Cardiac fibroblast (primary cell): ENCODE results near the gene RNF223.

Source experiments
- DNase-seq, 2 donors: peaks; one replicate each; pipeline versions ENCODE4 v3.0.0 to v3.0.0-alpha.2; 2010; ENCODE audit warnings: low read depth in 2 of 2
- H3K4me3 ChIP-seq, 2 donors: replicated peaks in 1 of 2; 1 replicate in 1 of 2; 2 replicates in 1 of 2; pipeline ENCODE4 v1.5.1; 2011; ENCODE audit warnings: low read depth in 2 of 2, low read length in 2 of 2, mild to moderate bottlenecking in 2 of 2, moderate library complexity in 1 of 2
- TF ChIP-seq, protein P1 (sequence below): IDR thresholded peaks from one replicate; pipeline ENCODE4 v1.5.1; 2011; ENCODE audit warnings: low read depth, mild to moderate bottlenecking, low read length, inconsistent platforms

The RNF223 gene

DNA sequence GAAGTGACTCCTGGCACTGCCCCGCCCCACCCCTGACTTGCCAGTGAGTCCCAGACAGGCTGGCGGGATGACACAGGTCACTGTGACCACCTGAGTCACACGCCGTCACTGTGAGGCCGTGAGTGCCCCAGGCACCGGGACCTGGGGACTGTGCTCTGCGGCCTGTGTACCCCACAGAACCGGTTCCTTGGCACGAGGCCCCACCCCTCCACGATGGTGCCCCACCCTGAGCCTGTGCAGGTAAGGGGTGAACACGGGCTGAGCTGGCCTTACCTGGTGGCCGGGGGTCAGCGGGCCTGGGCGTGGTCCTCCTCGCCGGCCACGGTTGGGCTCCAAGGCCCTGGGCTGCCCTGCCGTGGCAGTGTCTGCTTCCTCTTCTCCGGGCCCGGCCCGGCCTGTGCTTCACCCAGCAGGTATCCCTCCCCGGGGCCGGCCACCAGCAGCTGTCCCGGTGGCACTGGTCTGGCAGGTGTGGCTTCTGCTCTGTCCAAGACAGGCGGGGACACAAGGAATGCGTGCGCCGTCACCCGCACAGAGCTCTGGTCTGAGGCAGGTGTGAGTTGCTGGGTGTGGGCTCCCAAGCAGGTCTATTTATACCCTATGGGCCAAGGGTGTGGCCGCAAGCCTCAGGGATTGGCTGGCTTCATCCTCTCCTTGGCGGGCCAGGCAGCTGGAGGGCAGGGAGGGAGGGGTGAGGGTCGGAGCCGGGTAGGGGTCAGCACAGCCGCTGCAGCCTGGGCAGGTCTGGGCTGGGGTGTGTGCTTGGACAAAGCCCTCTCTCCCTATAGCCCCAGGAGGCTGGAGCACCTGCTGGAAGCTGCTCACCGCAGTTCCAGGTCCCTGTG lies at the start of gene RNF223:
TSS of gene RNF223 (minus strand) at position 564 of the 845 bp plus-strand sequence. CDS start 1,740 bp downstream, outside the sequence.
- TF ChIP-seq, protein P1, sequence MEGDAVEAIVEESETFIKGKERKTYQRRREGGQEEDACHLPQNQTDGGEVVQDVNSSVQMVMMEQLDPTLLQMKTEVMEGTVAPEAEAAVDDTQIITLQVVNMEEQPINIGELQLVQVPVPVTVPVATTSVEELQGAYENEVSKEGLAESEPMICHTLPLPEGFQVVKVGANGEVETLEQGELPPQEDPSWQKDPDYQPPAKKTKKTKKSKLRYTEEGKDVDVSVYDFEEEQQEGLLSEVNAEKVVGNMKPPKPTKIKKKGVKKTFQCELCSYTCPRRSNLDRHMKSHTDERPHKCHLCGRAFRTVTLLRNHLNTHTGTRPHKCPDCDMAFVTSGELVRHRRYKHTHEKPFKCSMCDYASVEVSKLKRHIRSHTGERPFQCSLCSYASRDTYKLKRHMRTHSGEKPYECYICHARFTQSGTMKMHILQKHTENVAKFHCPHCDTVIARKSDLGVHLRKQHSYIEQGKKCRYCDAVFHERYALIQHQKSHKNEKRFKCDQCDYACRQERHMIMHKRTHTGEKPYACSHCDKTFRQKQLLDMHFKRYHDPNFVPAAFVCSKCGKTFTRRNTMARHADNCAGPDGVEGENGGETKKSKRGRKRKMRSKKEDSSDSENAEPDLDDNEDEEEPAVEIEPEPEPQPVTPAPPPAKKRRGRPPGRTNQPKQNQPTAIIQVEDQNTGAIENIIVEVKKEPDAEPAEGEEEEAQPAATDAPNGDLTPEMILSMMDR: no peak
- DNase-seq: no peak
- no peak within 1 kb of the TSS for H3K4me3 ChIP-seq

DNA sequence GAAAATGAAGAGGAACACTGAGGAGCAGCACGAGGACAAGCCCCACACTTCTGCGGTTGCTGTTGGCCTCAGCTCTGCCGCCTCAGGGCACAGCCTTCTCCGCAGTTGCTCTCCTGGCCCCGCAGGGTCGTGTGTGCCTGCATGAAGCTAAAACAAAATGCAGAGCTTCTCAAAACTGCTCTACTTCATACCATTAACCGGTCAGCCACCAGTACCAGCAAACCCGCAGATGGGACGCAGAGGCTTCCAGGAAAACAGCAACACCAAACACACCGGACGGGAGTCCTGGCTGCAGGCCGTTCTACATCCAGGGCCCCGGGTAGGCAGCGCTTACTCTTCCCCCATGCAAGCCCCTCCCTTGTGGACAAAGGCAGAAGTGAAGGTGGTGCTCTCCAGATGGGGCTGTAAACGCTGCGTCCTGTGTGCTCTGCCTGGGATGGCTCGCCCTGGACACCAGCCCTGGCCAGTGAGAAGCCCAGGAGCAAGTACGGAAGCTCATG lies 48.9 kb upstream of the RNF223 start:
- no peak for DNase-seq
- TF ChIP-seq, protein P1: no peak

DNA sequence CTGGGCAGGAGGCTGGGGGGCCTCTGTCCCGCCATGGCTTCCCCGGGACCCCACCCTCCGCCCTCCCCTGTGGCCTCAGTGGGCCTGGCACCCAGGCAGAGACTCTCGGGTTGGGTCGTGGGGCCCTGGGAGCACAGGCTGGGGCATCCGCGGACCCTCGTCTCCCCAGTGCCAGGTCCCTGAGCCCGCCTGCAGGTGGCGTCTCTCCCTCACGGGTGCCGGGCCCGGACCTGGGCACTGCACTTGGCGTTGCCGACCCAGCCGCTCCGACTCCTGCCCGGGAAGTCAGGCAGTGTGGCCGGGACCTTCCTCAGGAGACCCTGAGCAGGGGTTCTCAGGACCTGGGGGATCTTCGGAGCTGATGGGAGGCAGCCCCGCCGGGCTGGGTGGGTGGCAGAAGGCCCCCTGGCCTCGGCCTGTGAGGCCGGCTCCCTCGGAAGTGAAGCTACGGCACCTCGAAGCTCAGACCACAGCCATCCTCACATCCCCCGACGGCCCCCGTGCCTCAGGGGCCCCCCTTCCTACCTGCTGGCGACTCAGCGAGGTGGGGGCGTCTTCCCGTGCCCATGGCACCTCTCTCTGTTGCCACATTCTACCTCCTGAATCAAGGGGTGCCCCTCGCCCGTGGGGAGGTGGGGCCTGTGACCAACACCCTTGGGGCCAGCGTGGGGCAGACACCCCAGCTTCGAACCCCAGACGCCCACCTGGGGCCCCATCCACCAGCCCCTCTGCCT lies 48.1 kb upstream of the RNF223 start:
- peak; percentile 73 to 79 for DNase-seq
- H3K4me3 ChIP-seq: peak overlapping the region in 1 of 2 donors; percentile 26
- TF ChIP-seq, protein P1: peak; percentile 89

More for the DNA sequence above, 48.9 kb upstream of the RNF223 start:
- no peak overlapping the region for H3K4me3 ChIP-seq

DNA sequence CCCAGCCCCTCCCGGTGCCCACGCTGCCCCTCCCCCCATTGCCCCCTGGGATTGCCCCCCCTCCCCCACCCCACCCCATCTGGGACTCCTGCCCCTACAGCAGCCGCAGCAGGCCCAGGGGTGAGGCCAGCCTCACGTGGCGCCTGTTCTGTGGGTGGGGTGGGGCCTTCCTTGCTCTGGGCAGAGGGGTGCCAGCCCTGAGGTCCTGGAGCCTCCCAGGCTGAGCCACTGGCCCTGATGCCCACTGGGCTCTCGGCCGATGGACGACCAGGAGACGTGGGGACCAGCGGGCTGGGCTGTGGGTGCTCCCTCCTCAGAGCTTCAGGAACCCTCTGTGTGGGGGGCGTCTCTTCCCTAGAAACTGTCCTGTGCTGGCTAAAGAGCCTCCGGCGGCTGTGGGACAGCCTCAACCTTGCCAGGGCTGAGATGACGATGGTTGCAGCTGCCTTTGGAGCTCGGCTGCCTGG lies 47.5 kb upstream of the RNF223 start:
- H3K4me3 ChIP-seq: peak overlapping the region in 1 of 2 donors; percentile 7
- TF ChIP-seq, protein P1: no peak
- DNase-seq: no peak

DNA sequence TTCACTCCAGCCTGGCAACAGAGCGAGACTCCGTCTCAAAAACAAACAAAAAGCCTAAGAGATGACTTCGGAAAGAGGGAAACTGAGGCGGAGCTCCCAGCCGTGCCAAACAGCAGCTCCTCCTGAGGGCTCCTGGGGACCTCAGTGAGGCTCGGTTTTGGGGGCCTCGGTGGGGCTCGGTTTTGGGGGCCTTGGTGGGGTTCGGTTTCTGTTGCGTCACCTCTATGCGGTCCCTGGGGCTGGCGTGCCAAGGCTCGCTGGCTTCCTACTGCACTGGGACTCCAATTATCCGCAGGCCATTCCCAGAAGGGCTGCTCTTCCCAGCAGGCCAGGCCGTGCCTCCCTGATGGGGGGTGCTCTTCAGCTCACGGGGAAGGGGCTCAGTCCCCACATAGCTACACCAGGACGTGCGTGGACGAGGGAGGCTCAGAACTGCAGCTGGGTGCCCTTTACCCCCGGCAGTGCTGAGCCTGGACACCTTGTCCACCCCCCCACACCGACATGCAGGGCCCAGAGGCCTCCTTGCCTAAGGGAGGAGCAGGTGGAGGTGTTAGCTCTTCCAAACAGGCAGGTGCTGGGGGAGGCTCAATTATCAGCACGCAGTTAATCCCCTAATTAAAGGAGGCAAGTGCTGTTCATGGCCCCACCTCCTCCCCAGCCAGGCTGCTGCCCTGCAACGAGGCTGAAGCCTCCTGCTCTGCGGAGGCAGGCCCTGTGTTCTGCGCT lies 46.9 kb upstream of the RNF223 start:
- TF ChIP-seq, protein P1: no peak
- no peak overlapping the region for H3K4me3 ChIP-seq
- no peak for DNase-seq

DNA sequence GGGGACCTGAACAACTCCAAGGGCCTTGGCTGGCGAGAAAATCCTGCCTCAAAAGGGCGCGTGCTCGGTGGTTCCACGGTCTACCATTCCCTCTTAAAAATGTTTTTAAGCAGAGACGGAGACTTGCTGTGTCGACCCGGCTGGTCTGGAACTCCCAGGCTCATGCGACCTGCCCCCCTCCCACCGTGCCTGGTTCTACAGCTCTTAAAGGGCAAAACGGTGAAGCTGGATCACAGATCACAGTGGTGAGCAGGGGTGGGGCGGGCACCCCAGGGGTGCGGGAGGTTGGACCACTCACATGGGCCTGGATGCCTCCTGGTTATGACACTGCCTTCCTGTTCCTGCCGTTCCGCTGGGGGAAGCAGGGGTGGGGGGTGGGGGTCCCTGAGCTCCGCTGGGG lies 46.0 kb upstream of the RNF223 start:
- TF ChIP-seq, protein P1: no peak
- H3K4me3 ChIP-seq: no peak overlapping the region
- DNase-seq: no peak
